SU-DHL-6 (cell line): ENCODE results near the gene RAB2B.

ENCODE experiments used
- H2AFZ ChIP-seq: fragments of 200-600 bp; sonication (generic); 2 replicates; pipeline ENCODE4 v1.6.1; 2014; ENCODE audit warnings: low read depth, mild to moderate bottlenecking, moderate library complexity, mixed read lengths, antibody characterized with exemption, low read length; ENCODE audit not compliant: severe bottlenecking
- H3F3A ChIP-seq: fragments of 200-600 bp; shearing (Covaris generic); 2 replicates; pipeline ENCODE4 v1.6.0; 2016; ENCODE audit warnings: antibody characterized with exemption, mild to moderate bottlenecking; ENCODE audit not compliant: insufficient read depth
- H3K27ac ChIP-seq: fragments of 200-600 bp; sonication (generic); 2 replicates; pipeline ENCODE4 v1.5.1; 2016; ENCODE audit warnings: low read depth, mild to moderate bottlenecking, low read length, moderate library complexity, mixed read lengths
- H3K27me3 ChIP-seq: fragments of 200-600 bp; sonication (generic), shearing (Covaris generic); 2 replicates; pipeline ENCODE4 v1.6.0; 2014; ENCODE audit warnings: mild to moderate bottlenecking, low read length
- H3K36me3 ChIP-seq: fragments of 200-600 bp; sonication (generic); 2 replicates; pipeline ENCODE4 v1.6.1; 2014; ENCODE audit warnings: mild to moderate bottlenecking, low read length, mixed read lengths
- H3K4me2 ChIP-seq: fragments of 300-600, 200-600 bp; shearing (Covaris generic), sonication (generic); 2 replicates; pipeline ENCODE4 v1.6.0; 2014; ENCODE audit warnings: low read length, low read depth, mild to moderate bottlenecking; ENCODE audit not compliant: poor library complexity, severe bottlenecking
- H3K4me3 ChIP-seq: fragments of 200-600 bp; sonication (generic); 2 replicates; pipeline ENCODE4 v1.5.1; 2014; ENCODE audit warnings: antibody characterized with exemption, low read length, mild to moderate bottlenecking, mixed read lengths; ENCODE audit not compliant: insufficient read depth, poor library complexity, severe bottlenecking
- H3K79me2 ChIP-seq: fragments of 200-600 bp; sonication (generic); 2 replicates; pipeline ENCODE4 v1.6.1; 2014; ENCODE audit warnings: mild to moderate bottlenecking, low read length, moderate library complexity; ENCODE audit not compliant: insufficient read depth
- H3K9ac ChIP-seq: fragments of 200-600 bp; sonication (generic); 2 replicates; pipeline ENCODE4 v1.7.0; 2014; ENCODE audit warnings: mild to moderate bottlenecking, low read length
- H3K9me2 ChIP-seq: fragments of 200-600 bp; sonication (generic); replicated peaks from 2 replicates; pipeline ENCODE4 v1.6.1; 2014; ENCODE audit warnings: low read length; ENCODE audit not compliant: insufficient read depth
- H3K9me3 ChIP-seq: fragments of 200-600 bp; sonication (generic); 2 replicates; pipeline ENCODE4 v1.6.1; 2014; ENCODE audit warnings: low read length, mixed read lengths; ENCODE audit not compliant: insufficient read depth
- H4K20me1 ChIP-seq: fragments of 200-600 bp; sonication (generic); 2 replicates; pipeline ENCODE4 v1.6.1; 2014; ENCODE audit warnings: low read depth, mild to moderate bottlenecking, antibody characterized with exemption, low read length, moderate library complexity, mixed read lengths
- CTCF ChIP-seq: fragments of 200-600 bp; sonication (generic); IDR thresholded peaks from one replicate; pipeline ENCODE4 v1.5.1; 2017; ENCODE audit warnings: antibody characterized with exemption, mild to moderate bottlenecking, low read length, moderate library complexity; ENCODE audit not compliant: insufficient read depth, poor library complexity, severe bottlenecking
- EZH2phosphoT487 ChIP-seq: fragments of 200-600 bp; sonication (generic), shearing (Covaris generic); conservative IDR thresholded peaks from 2 replicates; pipeline ENCODE4 v1.6.1; 2018; ENCODE audit warnings: mild to moderate bottlenecking, antibody characterized with exemption, low read length, moderate library complexity, mixed read lengths

Gene RAB2B

GRCh38 chr14:21505012-21505553, 28.3 kb upstream of the RAB2B start:
- Histone ChIP-seq H3K9me3 (no peaks in the 10 kb centered on the region), H2AFZ (no peak overlapping the region), H3K4me2 (no peak overlapping the region), H3K36me3 (peaks cover 10% of the 10 kb centered on the region; the same call in 1 of the 2 replicates), H3K4me3 (no peak overlapping the region), H3F3A (no peaks in the 10 kb centered on the region), H3K27ac (no peak overlapping the region), H3K27me3 (no peaks in the 10 kb centered on the region), H4K20me1 (no peaks in the 10 kb centered on the region), H3K9me2 (no peaks in the 10 kb centered on the region), H3K79me2 (peaks cover 55% of the 10 kb centered on the region), H3K9ac (no peak overlapping the region)
- no peak for TF ChIP-seq EZH2phosphoT487
- TF ChIP-seq CTCF = no peak

GRCh38 chr14:21503376-21503775, 26.6 kb upstream of the RAB2B start:
- H3K4me3 ChIP-seq = no peak overlapping the region
- no peaks in the 10 kb centered on the region for H3K27me3 ChIP-seq
- H3K27ac ChIP-seq = no peak overlapping the region
- no peak overlapping the region for H3K9ac ChIP-seq
- peaks cover 7% of the 10 kb centered on the region for H3F3A ChIP-seq
- H4K20me1 ChIP-seq = 0 out of 2 replicates have a peak, but pooled peaks cover 1% of the 10 kb centered on the region
- H3K9me3 ChIP-seq = no peaks in the 10 kb centered on the region
- H3K9me2 ChIP-seq = no peaks in the 10 kb centered on the region
- peaks cover 38% of the 10 kb centered on the region for H3K79me2 ChIP-seq
- no peak overlapping the region for H3K4me2 ChIP-seq
- no peak for TF ChIP-seq CTCF
- no peak for TF ChIP-seq EZH2phosphoT487
- peaks cover 21% of the 10 kb centered on the region for H3K36me3 ChIP-seq
- no peak overlapping the region for H2AFZ ChIP-seq

GRCh38 chr14:21501568-21501967, 24.8 kb upstream of the RAB2B start:
- TF ChIP-seq CTCF = no peak
- no peak overlapping the region for H3K27ac ChIP-seq
- H3K27me3 ChIP-seq = no peaks in the 10 kb centered on the region
- no peak overlapping the region for H3K4me2 ChIP-seq
- peaks cover 16% of the 10 kb centered on the region for H3F3A ChIP-seq
- H3K79me2 ChIP-seq = peaks cover 22% of the 10 kb centered on the region
- H4K20me1 ChIP-seq = 0 out of 2 replicates have a peak, but pooled peaks cover 2% of the 10 kb centered on the region
- H3K36me3 ChIP-seq = peaks cover 28% of the 10 kb centered on the region
- no peak overlapping the region for H2AFZ ChIP-seq
- no peak overlapping the region for H3K4me3 ChIP-seq
- no peak overlapping the region for H3K9ac ChIP-seq
- no peaks in the 10 kb centered on the region for H3K9me3 ChIP-seq
- no peaks in the 10 kb centered on the region for H3K9me2 ChIP-seq
